Immature natural killer cell (primary cell): ENCODE results near the gene BTBD10. TPM values are rescaled to one million over a fixed set of nuclear protein-coding genes. Genes with fewer than 3 reads are reported as not detected.

Experiments
- DNase-seq, 3 donors: peaks; one replicate each; pipeline ENCODE4 v3.0.0; 2022; ENCODE audit warnings: mixed read lengths in 1 of 3
- H3K27ac Mint-ChIP-seq, 6 donors: one replicate each; pipeline ENCODE4 v1.8.0; 2020; ENCODE audit warnings: mixed read lengths in 6 of 6, mild to moderate bottlenecking in 5 of 6, inconsistent platforms in 4 of 6, moderate library complexity in 3 of 6
- H3K27me3 Mint-ChIP-seq, 3 donors: one replicate each; pipeline ENCODE4 v1.8.0; 2020 to 2021; ENCODE audit warnings: low read depth in 3 of 3, mild to moderate bottlenecking in 3 of 3, mixed read lengths in 3 of 3, moderate library complexity in 3 of 3, inconsistent platforms in 1 of 3
- H3K36me3 Mint-ChIP-seq, 3 donors: one replicate each; pipeline ENCODE4 v1.8.0; 2020; ENCODE audit warnings: mixed read lengths in 3 of 3, inconsistent platforms in 2 of 3, mild to moderate bottlenecking in 2 of 3
- H3K4me1 Mint-ChIP-seq, 2 donors: one replicate each; pipeline ENCODE4 v1.8.0; 2020; ENCODE audit warnings: inconsistent platforms in 2 of 2, mild to moderate bottlenecking in 2 of 2, mixed read lengths in 2 of 2, moderate library complexity in 1 of 2
- H3K4me3 Mint-ChIP-seq, 5 donors: one replicate each; pipeline ENCODE4 v1.8.0; 2020; ENCODE audit warnings: mild to moderate bottlenecking in 5 of 5, mixed read lengths in 5 of 5, inconsistent platforms in 3 of 5, moderate library complexity in 3 of 5
- H3K9me3 Mint-ChIP-seq, 6 donors: one replicate each; pipeline ENCODE4 v1.8.0; 2020; ENCODE audit warnings: mild to moderate bottlenecking in 6 of 6, mixed read lengths in 6 of 6, inconsistent platforms in 4 of 6, moderate library complexity in 3 of 6
- polyA plus RNA-seq, 3 donors: library from polyadenylated mRNA; unstranded; fragments of 300-500 nt; fragmentation: Illumina TruSeq; gene quantifications; one replicate each; pipeline ENCODE4 v1.2.3, GENCODE V29; 2021

The BTBD10 gene
- polyA plus RNA-seq, result 10 to 100 TPM; 10.3 to 18.9 (median 17.8) TPM

GRCh38 chr11:13462901-13463778 lies at the start of gene BTBD10:
Gene BTBD10 (minus strand): TSS chr11:13463222. CDS start chr11:13445124, 18,098 bp downstream.
- Mint-ChIP-seq H3K27ac (peak within 1 kb of the TSS; percentile 95 to 98 (median 96)), H3K4me3 (peak within 1 kb of the TSS; percentile 97 to 100 (median 99)), H3K27me3 (peaks cover 0 to 4% (median 2%) of the 10 kb centered on the region in 3 donors), H3K36me3 (no peaks in the 10 kb centered on the region), H3K9me3 (no peaks in the 10 kb centered on the region), H3K4me1 (peaks cover 40 to 57% of the 10 kb centered on the region in 2 donors)
- peak; percentile 89 to 94 (median 94) for DNase-seq

DNA sequence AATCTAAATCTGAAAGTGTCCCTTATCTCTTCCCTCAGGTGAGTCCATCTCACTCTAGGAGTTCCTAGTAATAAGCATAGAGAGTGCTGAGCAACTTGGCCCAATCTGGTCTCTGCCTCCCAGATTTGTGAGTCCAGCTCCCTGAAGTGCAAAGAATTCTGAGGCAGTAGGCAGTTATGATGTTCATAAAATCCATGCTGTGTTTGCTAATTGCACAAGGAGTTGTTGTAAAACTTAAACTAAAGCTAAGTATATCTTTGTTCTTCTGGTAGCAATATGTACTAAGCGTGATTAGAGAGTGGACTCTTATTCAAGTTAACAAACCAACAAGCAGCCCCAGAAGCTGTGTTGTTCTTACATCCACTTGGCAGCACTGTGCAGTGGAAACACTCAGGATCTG lies 40.4 kb upstream of the BTBD10 start:
- H3K36me3 Mint-ChIP-seq, result peaks cover 0 to 5% (median 0%) of the 10 kb centered on the region in 3 donors
- peaks cover 2 to 8% (median 2%) of the 10 kb centered on the region in 3 donors for H3K27me3 Mint-ChIP-seq
- DNase-seq, result no peak
- H3K9me3 Mint-ChIP-seq, result peaks cover 0 to under 1% (median 0%) of the 10 kb centered on the region in 6 donors
- H3K4me3 Mint-ChIP-seq, result no peak overlapping the region
- no peak overlapping the region for H3K27ac Mint-ChIP-seq
- no peaks in the 10 kb centered on the region for H3K4me1 Mint-ChIP-seq

DNA sequence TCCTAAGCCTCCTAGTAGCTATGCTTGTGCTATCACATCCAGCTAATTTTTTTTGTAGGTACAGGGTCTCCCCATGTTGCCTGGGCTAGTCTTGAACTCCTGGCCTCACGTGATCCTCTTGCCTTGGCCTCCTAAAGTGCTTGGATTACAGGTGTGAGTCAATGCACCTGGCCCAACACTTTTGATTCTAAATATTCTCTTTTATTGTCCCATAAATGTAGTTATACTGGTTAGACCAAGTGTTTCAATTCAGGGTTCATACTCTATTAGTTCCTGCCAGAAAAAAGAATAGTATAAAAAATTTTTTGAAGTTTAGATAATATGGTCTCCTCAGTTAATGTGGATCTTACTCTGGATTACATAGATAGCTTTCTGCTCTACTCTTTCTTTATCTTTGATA lies 39.5 kb upstream of the BTBD10 start:
- no peak overlapping the region for H3K27ac Mint-ChIP-seq
- no peak for DNase-seq
- peaks cover 0 to 4% (median 0%) of the 10 kb centered on the region in 6 donors for H3K9me3 Mint-ChIP-seq
- H3K4me3 Mint-ChIP-seq, result no peak overlapping the region
- peaks cover 2 to 9% (median 5%) of the 10 kb centered on the region in 3 donors for H3K27me3 Mint-ChIP-seq
- H3K36me3 Mint-ChIP-seq, result peaks cover 0 to 5% (median 0%) of the 10 kb centered on the region in 3 donors
- H3K4me1 Mint-ChIP-seq, result no peaks in the 10 kb centered on the region

DNA sequence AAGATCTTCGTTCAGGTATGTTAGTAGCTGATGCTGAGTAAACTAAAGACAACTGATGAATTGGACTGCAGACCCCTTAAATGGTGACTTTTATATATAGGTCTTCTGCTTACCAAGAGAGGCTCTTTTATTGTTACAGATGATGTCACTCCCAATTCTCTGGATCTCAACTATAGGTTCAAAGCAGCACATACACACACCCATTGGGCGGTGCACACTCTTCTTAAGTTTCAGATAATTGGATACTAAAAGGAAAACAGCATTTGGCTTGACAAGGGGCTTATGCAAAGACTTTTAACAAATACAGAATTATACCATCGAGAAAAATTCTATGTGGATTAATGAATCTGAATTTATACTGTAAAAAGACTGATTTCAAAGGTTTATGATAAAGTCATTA lies 32.9 kb upstream of the BTBD10 start, which contains the start of gene PTH:
Gene PTH, minus strand, starts transcription at position 69 of the 400 bp plus-strand sequence. CDS start 3,142 bp downstream, outside the sequence.
- peaks cover 0 to 7% (median 0%) of the 10 kb centered on the region in 6 donors for H3K9me3 Mint-ChIP-seq
- H3K27me3 Mint-ChIP-seq, result peaks cover 3 to 9% (median 4%) of the 10 kb centered on the region in 3 donors
- H3K36me3 Mint-ChIP-seq, result no peaks in the 10 kb centered on the region
- no peaks in the 10 kb centered on the region for H3K4me1 Mint-ChIP-seq
- no peak within 1 kb of the TSS for H3K4me3 Mint-ChIP-seq
- DNase-seq, result no peak
- H3K27ac Mint-ChIP-seq, result no peak within 1 kb of the TSS

- Mint-ChIP-seq H3K27me3 (peaks cover 2 to 7% (median 4%) of the 10 kb centered on the region in 3 donors), H3K36me3 (no peaks in the 10 kb centered on the region), H3K27ac (peak overlapping the region in 1 of 6 donors; percentile 70), H3K9me3 (peaks cover 0 to 7% (median 0%) of the 10 kb centered on the region in 6 donors), H3K4me3 (no peak overlapping the region), H3K4me1 (no peaks in the 10 kb centered on the region)
- no peak for DNase-seq
Measured at GRCh38 chr11:13494051-13494450, 31.0 kb upstream of the BTBD10 start.

DNA sequence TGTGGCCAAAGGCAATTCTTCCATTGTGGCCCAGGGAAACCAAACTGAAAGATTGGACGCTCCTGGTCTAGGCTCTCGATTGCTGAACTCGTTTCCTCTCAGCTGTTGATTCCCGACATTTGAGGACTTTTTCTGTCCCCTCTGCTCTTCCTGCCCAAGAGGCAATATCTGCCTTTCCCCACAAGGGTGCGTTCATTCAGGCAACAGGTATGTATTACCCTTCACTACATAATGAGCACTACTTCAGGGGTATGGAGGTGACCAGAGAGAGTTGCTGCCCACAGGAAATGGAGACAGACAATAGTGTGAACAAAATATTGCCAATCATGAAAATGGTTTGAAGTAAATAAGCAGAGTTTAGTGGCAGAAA lies 24.6 kb upstream of the BTBD10 start:
- Mint-ChIP-seq H3K27ac (peak overlapping the region; percentile 54 to 87 (median 78)), H3K27me3 (peaks cover 0 to 2% (median 0%) of the 10 kb centered on the region in 3 donors), H3K4me3 (peak overlapping the region; percentile 51 to 82 (median 75)), H3K36me3 (no peaks in the 10 kb centered on the region), H3K4me1 (peaks cover 10 to 15% of the 10 kb centered on the region in 2 donors), H3K9me3 (peaks cover 0 to 2% (median 0%) of the 10 kb centered on the region in 6 donors)
- peak; percentile 28 to 42 (median 39) for DNase-seq

DNA sequence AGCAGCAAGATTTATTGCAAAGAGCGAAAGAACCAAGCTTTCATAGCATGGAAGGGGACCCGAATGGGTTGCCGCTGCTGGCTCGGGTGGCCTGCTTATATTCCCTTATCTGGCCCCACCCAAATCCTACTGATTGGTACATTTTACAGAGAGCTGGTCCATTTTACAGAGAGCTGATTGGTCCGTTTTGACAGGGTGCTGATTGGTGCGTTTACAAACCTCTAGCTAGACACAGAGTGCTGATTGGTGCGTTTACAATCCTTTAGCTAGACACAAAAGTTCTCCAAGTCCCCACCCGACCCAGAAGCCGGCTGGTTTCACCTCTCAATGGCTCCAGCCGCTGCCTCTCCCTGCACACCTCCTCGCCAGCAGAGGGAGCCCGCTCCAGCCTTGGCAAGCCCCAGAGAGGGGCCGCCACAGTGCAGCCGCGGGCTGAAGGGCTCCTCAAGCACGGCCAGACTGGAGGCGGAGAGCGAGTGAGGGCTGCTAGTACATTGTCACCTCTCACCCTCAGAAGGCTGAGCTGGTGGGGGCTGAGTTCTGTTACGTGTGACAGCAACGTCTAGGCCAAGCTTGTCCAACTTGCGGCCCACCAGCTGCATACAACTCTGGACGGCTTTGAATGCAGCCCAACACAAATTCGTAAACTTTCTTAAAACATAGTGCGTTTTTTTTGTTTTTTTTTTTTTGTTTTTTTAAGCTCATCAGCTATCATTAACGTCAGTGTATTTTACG lies 24.1 kb upstream of the BTBD10 start:
- no peaks in the 10 kb centered on the region for H3K36me3 Mint-ChIP-seq
- peaks cover 0 to 2% (median 0%) of the 10 kb centered on the region in 6 donors for H3K9me3 Mint-ChIP-seq
- H3K27ac Mint-ChIP-seq, result peak overlapping the region in 5 of 6 donors; percentile 54 to 87 (median 80)
- H3K27me3 Mint-ChIP-seq, result peaks cover 0 to 2% (median 0%) of the 10 kb centered on the region in 3 donors
- H3K4me1 Mint-ChIP-seq, result peaks cover 10 to 15% of the 10 kb centered on the region in 2 donors
- peak overlapping the region; percentile 51 to 82 (median 75) for H3K4me3 Mint-ChIP-seq
- peak; percentile 74 to 77 (median 75) for DNase-seq

DNA sequence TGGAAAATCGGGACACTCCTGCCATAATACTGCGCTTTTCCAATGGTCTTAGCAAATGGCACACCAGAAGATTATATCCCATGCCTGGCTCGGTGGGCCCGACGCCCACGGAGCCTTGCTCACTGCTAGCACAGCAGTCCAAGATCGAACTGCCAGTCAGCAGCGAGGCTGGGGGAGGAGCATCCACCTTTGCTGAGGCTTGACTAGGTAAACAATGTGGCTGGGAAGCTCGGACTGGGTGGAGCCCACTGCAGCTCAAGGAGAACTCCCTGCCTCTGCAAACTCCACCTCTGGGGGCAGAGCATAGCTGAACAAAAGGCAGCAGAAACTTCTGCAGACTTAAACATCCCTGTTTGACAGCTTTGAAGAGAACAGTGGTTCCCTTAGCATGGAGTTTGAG lies 17.2 kb upstream of the BTBD10 start:
- Mint-ChIP-seq H3K36me3 (no peaks in the 10 kb centered on the region), H3K27me3 (peaks cover 2 to 8% (median 2%) of the 10 kb centered on the region in 3 donors), H3K4me1 (no peaks in the 10 kb centered on the region), H3K9me3 (peaks cover 0 to 2% (median 0%) of the 10 kb centered on the region in 6 donors), H3K4me3 (no peak overlapping the region), H3K27ac (no peak overlapping the region)
- no peak for DNase-seq

DNA sequence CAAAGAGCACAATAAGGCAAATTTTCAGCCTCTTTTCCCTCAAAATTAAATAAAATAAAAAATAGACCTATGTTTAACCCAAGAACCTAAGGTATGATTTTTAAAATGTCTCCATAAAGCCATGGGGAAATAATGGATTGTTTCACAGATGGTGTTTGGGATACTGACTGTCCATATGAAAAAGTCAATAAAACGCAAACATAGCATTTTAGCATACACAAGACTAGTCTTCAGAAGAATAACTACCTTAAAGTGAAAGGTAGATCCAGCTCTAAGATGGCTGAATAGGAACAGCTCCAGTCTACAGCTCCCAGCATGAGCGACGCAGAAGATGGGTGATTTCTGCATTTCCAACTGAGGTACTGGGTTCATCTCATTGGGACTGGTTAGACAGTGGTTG lies 16.7 kb upstream of the BTBD10 start:
- Mint-ChIP-seq H3K27ac (no peak overlapping the region), H3K36me3 (no peaks in the 10 kb centered on the region), H3K4me1 (no peaks in the 10 kb centered on the region), H3K4me3 (no peak overlapping the region), H3K9me3 (peaks cover 0 to 2% (median 0%) of the 10 kb centered on the region in 6 donors), H3K27me3 (peaks cover 2 to 8% (median 2%) of the 10 kb centered on the region in 3 donors)
- DNase-seq, result no peak

- no peak for DNase-seq
- Mint-ChIP-seq H3K4me3 (no peak overlapping the region), H3K4me1 (no peaks in the 10 kb centered on the region), H3K36me3 (no peaks in the 10 kb centered on the region), H3K9me3 (no peaks in the 10 kb centered on the region), H3K27me3 (peaks cover 0 to 6% (median 5%) of the 10 kb centered on the region in 3 donors), H3K27ac (no peak overlapping the region)
Measured at GRCh38 chr11:13475091-13475490, 12.1 kb upstream of the BTBD10 start.

- H3K4me1 Mint-ChIP-seq, result no peaks in the 10 kb centered on the region
- H3K36me3 Mint-ChIP-seq, result no peaks in the 10 kb centered on the region
- no peak overlapping the region for H3K27ac Mint-ChIP-seq
- H3K27me3 Mint-ChIP-seq, result peaks cover 0 to 5% (median 3%) of the 10 kb centered on the region in 3 donors
- H3K9me3 Mint-ChIP-seq, result no peaks in the 10 kb centered on the region
- no peak for DNase-seq
- H3K4me3 Mint-ChIP-seq, result no peak overlapping the region
Measured at GRCh38 chr11:13473013-13473722, 10.1 kb upstream of the BTBD10 start.

GRCh38 chr11:13468750-13469149 lies 5.7 kb upstream of the BTBD10 start:
- Mint-ChIP-seq H3K4me3 (no peak overlapping the region), H3K27ac (no peak overlapping the region), H3K36me3 (no peaks in the 10 kb centered on the region), H3K27me3 (peaks cover 0 to 5% (median 0%) of the 10 kb centered on the region in 3 donors), H3K4me1 (peaks cover 7 to 10% of the 10 kb centered on the region in 2 donors), H3K9me3 (no peaks in the 10 kb centered on the region)
- no peak for DNase-seq

DNA sequence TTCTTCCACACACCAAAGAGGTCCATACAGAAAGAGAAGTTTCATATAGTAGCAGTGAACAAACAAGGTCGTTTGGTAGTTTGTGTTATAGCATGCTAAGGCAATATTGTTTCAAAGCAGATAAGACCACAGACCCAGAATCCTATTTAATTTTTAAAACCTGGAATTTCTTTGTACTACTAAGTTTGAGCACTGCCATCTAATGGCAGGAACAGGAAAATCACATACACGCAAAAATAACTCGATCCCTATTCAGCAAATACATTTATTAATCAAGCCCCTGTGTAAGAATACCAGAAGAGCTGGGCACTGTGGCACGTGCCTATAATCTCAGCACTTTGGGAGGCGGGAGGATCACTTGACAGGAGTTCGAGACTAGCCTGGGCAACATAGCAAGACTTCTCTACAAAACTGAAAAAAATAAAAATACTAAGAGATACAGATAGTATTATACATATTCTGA lies 2.9 kb upstream of the BTBD10 start:
- Mint-ChIP-seq H3K9me3 (no peaks in the 10 kb centered on the region), H3K27me3 (peaks cover 0 to 4% (median 2%) of the 10 kb centered on the region in 3 donors), H3K4me1 (peaks cover 28 to 35% of the 10 kb centered on the region in 2 donors), H3K27ac (peak overlapping the region in 2 of 6 donors; percentile 48 to 67), H3K36me3 (no peaks in the 10 kb centered on the region), H3K4me3 (peak overlapping the region in 1 of 5 donors; percentile 21)
- DNase-seq, result peak in 2 of 3 donors; percentile 7 to 17
